Peyer's patch (tissue), 4 donors: ENCODE results near the gene SPATA31E1.

Experiments used
- CTCF ChIP-seq, 6 experiments: fragments of 450-650 bp in 4 of 6; fragments of 200-600 bp in 2 of 6; sonication (generic) in 1 of 6; IDR thresholded peaks; one replicate each; pipeline ENCODE4 v1.5.1; 2017 to 2019; ENCODE audit warnings: antibody characterized with exemption in 6 of 6, mild to moderate bottlenecking in 3 of 6, moderate library complexity in 1 of 6
- POLR2A ChIP-seq, 2 donors: fragments of 450-650 bp; IDR thresholded peaks; one replicate each; pipeline ENCODE4 v1.5.1; 2017; ENCODE audit warnings: antibody characterized with exemption in 2 of 2, mild to moderate bottlenecking in 2 of 2, moderate library complexity in 2 of 2

GRCh38 chr9:87874304-87874623 is 8.4 kb upstream of the SPATA31E1 start:
- no peak for TF ChIP-seq CTCF (IDR thresholded peaks at IDR 0.05)
- TF ChIP-seq POLR2A (IDR thresholded peaks at IDR 0.05): no peak
